Activated CD4-positive, alpha-beta memory T cell treated with anti-CD3 and anti-CD28 coated beads for 36 hours (primary cell): Measurements from ENCODE around the gene RER1. TPM values are rescaled to one million over a fixed set of nuclear protein-coding genes. Genes with fewer than 3 reads are reported as not detected.
A peak's percentile ranks its signal among the peaks of the same experiment; 100 is the strongest.

Source experiments
- CTCF ChIA-PET: fragments of 350-600 bp; sonication (Branson Sonifier 250); formaldehyde crosslinking; loops from one replicate; lab custom pipeline; 2021; ENCODE audit warnings: antibody characterized with exemption, inconsistent platforms; lab: Charles Lee
- POLR2A ChIA-PET: fragments of 350-600 bp; sonication (Branson Sonifier 250); formaldehyde crosslinking; loops from one replicate; lab custom pipeline; 2021; ENCODE audit warnings: antibody characterized with exemption; lab: Charles Lee
- DNase-seq: peaks from one replicate; pipeline ENCODE4 v3.0.0-alpha.2; 2020
- H3K27ac Mint-ChIP-seq: one replicate; pipeline ENCODE4 v1.8.0; 2021; ENCODE audit warnings: mixed read lengths
- H3K27me3 Mint-ChIP-seq: one replicate; pipeline ENCODE4 v1.8.0; 2021; ENCODE audit warnings: mixed read lengths
- H3K36me3 Mint-ChIP-seq: one replicate; pipeline ENCODE4 v1.8.0; 2021; ENCODE audit warnings: mixed read lengths
- H3K4me1 Mint-ChIP-seq: one replicate; pipeline ENCODE4 v1.8.0; 2021; ENCODE audit warnings: low read depth, mixed read lengths
- H3K4me3 Mint-ChIP-seq: one replicate; pipeline ENCODE4 v1.8.0; 2021; ENCODE audit warnings: mild to moderate bottlenecking, mixed read lengths
- H3K9me3 Mint-ChIP-seq: one replicate; pipeline ENCODE4 v1.8.0; 2021; ENCODE audit warnings: mixed read lengths
- intact Hi-C: fragments of 100-400 bp; cut with micrococcal nuclease; formaldehyde crosslinking; loops from one replicate; pipeline ENCODE4 v1.15.1; 2023
- total RNA-seq, 2 experiments: library from RNA; stranded (reverse); gene quantifications; one replicate each; pipeline ENCODE4 v1.2.3, GENCODE V29; 2021

The RER1 gene
- total RNA-seq, 2 experiments from 2014 or later: 148 to 154 TPM

- Mint-ChIP-seq H3K4me1 (peaks cover 3% of the 10 kb centered on the region), H3K36me3 (peaks cover 55% of the 10 kb centered on the region), H3K27ac (peak overlapping the region; percentile 29), H3K9me3 (no peaks in the 10 kb centered on the region), H3K27me3 (no peaks in the 10 kb centered on the region), H3K4me3 (no peak overlapping the region)
- intact Hi-C loops: no loop called here
- POLR2A ChIA-PET: no interaction called here
- DNase-seq: no peak
- CTCF ChIA-PET: no interaction called here
Observed at GRCh38 chr1:2400576-2400909, 8.9 kb downstream of the RER1 start.

- Mint-ChIP-seq H3K27me3 (no peaks in the 10 kb centered on the region), H3K4me1 (peaks cover 3% of the 10 kb centered on the region), H3K9me3 (no peaks in the 10 kb centered on the region), H3K27ac (peak overlapping the region; percentile 33), H3K4me3 (no peak overlapping the region), H3K36me3 (peaks cover 54% of the 10 kb centered on the region)
- no peak for DNase-seq
- POLR2A ChIA-PET: no interaction called here
- intact Hi-C loops: no loop called here
- CTCF ChIA-PET: no interaction called here
Observed at GRCh38 chr1:2400950-2401649, 9.5 kb downstream of the RER1 start.

GRCh38 chr1:2402420-2402819 is 10.8 kb downstream of the RER1 start:
- no peak overlapping the region for H3K4me3 Mint-ChIP-seq
- no peaks in the 10 kb centered on the region for H3K27me3 Mint-ChIP-seq
- peaks cover 3% of the 10 kb centered on the region for H3K4me1 Mint-ChIP-seq
- no peak overlapping the region for H3K27ac Mint-ChIP-seq
- peaks cover 49% of the 10 kb centered on the region for H3K36me3 Mint-ChIP-seq
- H3K9me3 Mint-ChIP-seq: no peaks in the 10 kb centered on the region
- ChIA-PET CTCF (no interaction called here), POLR2A (no interaction called here)
- DNase-seq: no peak
- intact Hi-C loops: no loop called here

- CTCF ChIA-PET: no interaction called here
- POLR2A ChIA-PET: no interaction called here
- DNase-seq: no peak
- intact Hi-C loops: no loop called here
- no peak overlapping the region for H3K4me3 Mint-ChIP-seq
- H3K9me3 Mint-ChIP-seq: no peaks in the 10 kb centered on the region
- no peak overlapping the region for H3K27ac Mint-ChIP-seq
- H3K27me3 Mint-ChIP-seq: no peaks in the 10 kb centered on the region
- H3K36me3 Mint-ChIP-seq: peaks cover 50% of the 10 kb centered on the region
- peaks cover 3% of the 10 kb centered on the region for H3K4me1 Mint-ChIP-seq
Observed at GRCh38 chr1:2403273-2403672, 11.6 kb downstream of the RER1 start.

- H3K9me3 Mint-ChIP-seq: no peaks in the 10 kb centered on the region
- H3K36me3 Mint-ChIP-seq: peaks cover 47% of the 10 kb centered on the region
- DNase-seq: no peak
- no peak overlapping the region for H3K4me3 Mint-ChIP-seq
- POLR2A ChIA-PET: no interaction called here
- H3K27me3 Mint-ChIP-seq: no peaks in the 10 kb centered on the region
- H3K27ac Mint-ChIP-seq: no peak overlapping the region
- intact Hi-C loops: no loop called here
- CTCF ChIA-PET: no interaction called here
- peaks cover 3% of the 10 kb centered on the region for H3K4me1 Mint-ChIP-seq
Observed at GRCh38 chr1:2404142-2404889, 12.7 kb downstream of the RER1 start.

GRCh38 chr1:2404890-2405511 is 13.4 kb downstream of the RER1 start:
- DNase-seq: no peak
- H3K4me1 Mint-ChIP-seq: peaks cover 3% of the 10 kb centered on the region
- no peaks in the 10 kb centered on the region for H3K27me3 Mint-ChIP-seq
- peaks cover 44% of the 10 kb centered on the region for H3K36me3 Mint-ChIP-seq
- no peak overlapping the region for H3K27ac Mint-ChIP-seq
- intact Hi-C loops: no loop called here
- no peaks in the 10 kb centered on the region for H3K9me3 Mint-ChIP-seq
- CTCF ChIA-PET: no interaction called here
- POLR2A ChIA-PET: no interaction called here
- H3K4me3 Mint-ChIP-seq: no peak overlapping the region

GRCh38 chr1:2405588-2406295 is 14.1 kb downstream of the RER1 start:
- H3K4me3 Mint-ChIP-seq: no peak overlapping the region
- H3K27me3 Mint-ChIP-seq: no peaks in the 10 kb centered on the region
- intact Hi-C loops: no loop called here
- peaks cover under 1% of the 10 kb centered on the region for H3K4me1 Mint-ChIP-seq
- ChIA-PET CTCF (no interaction called here), POLR2A (no interaction called here)
- H3K36me3 Mint-ChIP-seq: peaks cover 38% of the 10 kb centered on the region
- H3K27ac Mint-ChIP-seq: no peak overlapping the region
- DNase-seq: no peak
- no peaks in the 10 kb centered on the region for H3K9me3 Mint-ChIP-seq

GRCh38 chr1:2406451-2407041 is 14.9 kb downstream of the RER1 start:
- Mint-ChIP-seq H3K27me3 (no peaks in the 10 kb centered on the region), H3K27ac (no peak overlapping the region), H3K4me1 (peaks cover 3% of the 10 kb centered on the region), H3K36me3 (peaks cover 33% of the 10 kb centered on the region), H3K9me3 (no peaks in the 10 kb centered on the region), H3K4me3 (no peak overlapping the region)
- intact Hi-C loops: no loop called here
- ChIA-PET POLR2A (no interaction called here), CTCF (no interaction called here)
- DNase-seq: no peak

- ChIA-PET POLR2A (no interaction called here), CTCF (no interaction called here)
- intact Hi-C loops: no loop called here
- Mint-ChIP-seq H3K36me3 (peaks cover 25% of the 10 kb centered on the region), H3K27ac (no peak overlapping the region), H3K9me3 (no peaks in the 10 kb centered on the region), H3K4me1 (peaks cover 7% of the 10 kb centered on the region), H3K27me3 (no peaks in the 10 kb centered on the region), H3K4me3 (no peak overlapping the region)
- no peak for DNase-seq
Observed at GRCh38 chr1:2407166-2407990, 15.7 kb downstream of the RER1 start.

GRCh38 chr1:2407991-2408275 is 16.3 kb downstream of the RER1 start:
- Mint-ChIP-seq H3K36me3 (peaks cover 22% of the 10 kb centered on the region), H3K27me3 (no peaks in the 10 kb centered on the region), H3K4me1 (peaks cover 7% of the 10 kb centered on the region), H3K27ac (no peak overlapping the region), H3K9me3 (no peaks in the 10 kb centered on the region), H3K4me3 (no peak overlapping the region)
- no peak for DNase-seq
- CTCF ChIA-PET: no interaction called here
- intact Hi-C loops: no loop called here
- POLR2A ChIA-PET: no interaction called here

- ChIA-PET POLR2A (no interaction called here), CTCF (no interaction called here)
- H3K4me1 Mint-ChIP-seq: peaks cover 7% of the 10 kb centered on the region
- peaks cover 21% of the 10 kb centered on the region for H3K36me3 Mint-ChIP-seq
- H3K27me3 Mint-ChIP-seq: no peaks in the 10 kb centered on the region
- H3K9me3 Mint-ChIP-seq: no peaks in the 10 kb centered on the region
- intact Hi-C loops: no loop called here
- no peak for DNase-seq
- H3K4me3 Mint-ChIP-seq: no peak overlapping the region
- H3K27ac Mint-ChIP-seq: no peak overlapping the region
Observed at GRCh38 chr1:2408456-2408855, 16.8 kb downstream of the RER1 start.
